Stimulated activated CD4-positive, alpha-beta T cell treated with anti-CD3 and anti-CD28 coated beads, Interleukin-12 subunit alpha, Interleukin-12 subunit beta, amount 100 ng/mL, for 48 hours (primary cell): ENCODE measurements around the gene CFAP57.
A peak's percentile ranks its signal among the peaks of the same experiment; 100 is the strongest.

Experiments used
- DNase-seq, 3 donors: peaks; one replicate each; pipeline ENCODE4 v3.0.0-alpha.2; 2020; ENCODE audit warnings: low read depth in 2 of 3, low spot score in 1 of 3

CFAP57 gene

GRCh38 chr1:43253173-43253572 is 81.0 kb downstream of the CFAP57 start:
- DNase-seq, result no peak

- DNase-seq, result no peak
Measured at GRCh38 chr1:43253876-43254275, 81.7 kb downstream of the CFAP57 start.

- no peak for DNase-seq
Measured at GRCh38 chr1:43255438-43256210, 83.5 kb downstream of the CFAP57 start.

GRCh38 chr1:43256675-43257570 is 84.8 kb downstream of the CFAP57 start:
- no peak for DNase-seq

GRCh38 chr1:43258370-43258769 is 86.2 kb downstream of the CFAP57 start:
- DNase-seq, result no peak

GRCh38 chr1:43265431-43265830 is 93.3 kb downstream of the CFAP57 start:
- DNase-seq, result no peak

- no peak for DNase-seq
Measured at GRCh38 chr1:43266881-43267280, 94.8 kb downstream of the CFAP57 start.

GRCh38 chr1:43267291-43267805 is 95.2 kb downstream of the CFAP57 start:
- no peak for DNase-seq

GRCh38 chr1:43267818-43268425 is 95.8 kb downstream of the CFAP57 start:
- no peak for DNase-seq

GRCh38 chr1:43269627-43270375 is 97.7 kb downstream of the CFAP57 start, which contains the start of gene TMEM125:
Gene TMEM125, plus strand, starts transcription at chr1:43269983. Its CDS starts 2,740 bp downstream, at chr1:43272723.
- DNase-seq, result no peak

GRCh38 chr1:43270421-43271095 is 98.4 kb downstream of the CFAP57 start:
- DNase-seq, result no peak

GRCh38 chr1:43271186-43272118 is 99.3 kb downstream of the CFAP57 start:
- DNase-seq, result no peak

- DNase-seq, result no peak
Measured at GRCh38 chr1:43272161-43272560, 100.0 kb downstream of the CFAP57 start.

- DNase-seq, result no peak
Measured at GRCh38 chr1:43272576-43273571, 100.7 kb downstream of the CFAP57 start.

- DNase-seq, result no peak
Measured at GRCh38 chr1:43273708-43274107, 101.6 kb downstream of the CFAP57 start.

- DNase-seq, result peak in 2 of 3 donors; percentile 16 to 32
Measured at GRCh38 chr1:43274125-43274803, 102.1 kb downstream of the CFAP57 start.

GRCh38 chr1:43274804-43275180 is 102.7 kb downstream of the CFAP57 start:
- DNase-seq, result no peak
